Adrenal gland (tissue), 5 donors: ENCODE results near the gene MOK.

Experiments used
- POLR2A ChIP-seq, 2 donors: fragments of 450-650 bp; IDR thresholded peaks; one replicate each; pipeline ENCODE4 v1.6.1; 2017; ENCODE audit warnings: antibody characterized with exemption in 2 of 2, mild to moderate bottlenecking in 2 of 2, moderate library complexity in 1 of 2
- TF ChIP-seq, protein P1 (sequence below), 6 experiments: fragments of 450-650 bp in 4 of 6; fragments of 200-600 bp in 2 of 6; sonication (generic) in 1 of 6; IDR thresholded peaks; 1 replicate in 5 of 6; 2 replicates in 1 of 6; pipeline versions ENCODE4 v1.5.1 to v1.8.0; 2016 to 2021; ENCODE audit warnings: antibody characterized with exemption in 6 of 6, mild to moderate bottlenecking in 2 of 6, moderate library complexity in 1 of 6
- donor health status: DM: no; HTN: no; CAD: no.

DNA sequence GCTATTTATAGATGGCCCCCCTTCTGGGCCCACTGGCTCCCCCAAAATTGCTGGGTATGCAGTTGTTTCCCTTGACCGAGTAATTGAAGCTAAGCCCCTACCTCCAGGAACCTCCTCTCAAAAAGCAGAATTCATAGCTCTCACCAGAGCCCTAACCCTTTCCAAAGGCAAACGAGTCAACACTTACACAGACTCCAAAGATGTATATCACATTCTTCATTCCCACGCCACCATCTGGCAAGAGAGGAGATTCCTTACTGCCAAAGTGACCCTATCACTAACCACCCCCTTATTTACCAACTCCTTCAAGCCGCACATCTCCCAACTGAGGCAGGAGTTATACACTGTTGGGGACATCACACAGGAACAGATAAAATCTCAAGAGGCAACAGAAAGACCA lies 66.8 kb downstream of the MOK start:
- TF ChIP-seq, protein P1, sequence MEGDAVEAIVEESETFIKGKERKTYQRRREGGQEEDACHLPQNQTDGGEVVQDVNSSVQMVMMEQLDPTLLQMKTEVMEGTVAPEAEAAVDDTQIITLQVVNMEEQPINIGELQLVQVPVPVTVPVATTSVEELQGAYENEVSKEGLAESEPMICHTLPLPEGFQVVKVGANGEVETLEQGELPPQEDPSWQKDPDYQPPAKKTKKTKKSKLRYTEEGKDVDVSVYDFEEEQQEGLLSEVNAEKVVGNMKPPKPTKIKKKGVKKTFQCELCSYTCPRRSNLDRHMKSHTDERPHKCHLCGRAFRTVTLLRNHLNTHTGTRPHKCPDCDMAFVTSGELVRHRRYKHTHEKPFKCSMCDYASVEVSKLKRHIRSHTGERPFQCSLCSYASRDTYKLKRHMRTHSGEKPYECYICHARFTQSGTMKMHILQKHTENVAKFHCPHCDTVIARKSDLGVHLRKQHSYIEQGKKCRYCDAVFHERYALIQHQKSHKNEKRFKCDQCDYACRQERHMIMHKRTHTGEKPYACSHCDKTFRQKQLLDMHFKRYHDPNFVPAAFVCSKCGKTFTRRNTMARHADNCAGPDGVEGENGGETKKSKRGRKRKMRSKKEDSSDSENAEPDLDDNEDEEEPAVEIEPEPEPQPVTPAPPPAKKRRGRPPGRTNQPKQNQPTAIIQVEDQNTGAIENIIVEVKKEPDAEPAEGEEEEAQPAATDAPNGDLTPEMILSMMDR (IDR thresholded peaks at IDR 0.05) = no peak
- TF ChIP-seq POLR2A (IDR thresholded peaks at IDR 0.05) = no peak
